OCI-LY7 (cell line): ENCODE measurements around the gene TXNL4A. TPM values are rescaled to one million over a fixed set of nuclear protein-coding genes. Genes with fewer than 3 reads are reported as not detected.

ENCODE experiments used
- BruUV-seq: library from RNA; stranded (reverse); fragments of 400-500 nt; replicated peaks from 2 replicates; lab custom pipeline; 2021; lab: Mats Ljungman, UMichigan
- CTCF ChIA-PET: fragments of 300-600 bp; sonication (Branson Sonifier 250); formaldehyde crosslinking; loops from one replicate; lab custom pipeline; 2022; ENCODE audit warnings: antibody characterized with exemption; ENCODE audit not compliant: unreplicated experiment; lab: Charles Lee
- POLR2A ChIA-PET: fragments of 300-600 bp; sonication (Branson Sonifier 250); formaldehyde crosslinking; loops from one replicate; lab custom pipeline; 2022; ENCODE audit warnings: antibody characterized with exemption; lab: Charles Lee
- DNase-seq: peaks from one replicate; pipeline ENCODE4 v3.0.0-alpha.2; 2015; ENCODE audit warnings: low spot score
- H2AFZ ChIP-seq: fragments of 200-600 bp; sonication (generic), shearing (Covaris generic); 2 replicates; pipeline ENCODE4 v1.6.1; 2014; ENCODE audit warnings: mild to moderate bottlenecking, antibody characterized with exemption, low read length, moderate library complexity
- H3K27ac ChIP-seq: fragments of 200-600 bp; sonication (generic); 2 replicates; pipeline ENCODE4 v1.5.1; 2014; ENCODE audit warnings: mixed run types, low read depth, mild to moderate bottlenecking, moderate library complexity, low read length, inconsistent platforms; ENCODE audit not compliant: poor library complexity, severe bottlenecking
- H3K36me3 ChIP-seq: fragments of 200-600 bp; sonication (generic); 2 replicates; pipeline ENCODE4 v1.6.1; 2014; ENCODE audit warnings: mild to moderate bottlenecking, antibody characterized with exemption, low read length, moderate library complexity, mixed read lengths; ENCODE audit not compliant: insufficient read depth
- H3K4me1 ChIP-seq: fragments of 200-600 bp; sonication (generic); 2 replicates; pipeline ENCODE4 v1.5.1; 2014; ENCODE audit warnings: mild to moderate bottlenecking, low read length; ENCODE audit not compliant: insufficient read depth, poor library complexity, severe bottlenecking
- H3K4me2 ChIP-seq: fragments of 200-600 bp; sonication (generic); 2 replicates; pipeline ENCODE4 v1.6.1; 2014; ENCODE audit warnings: mild to moderate bottlenecking, low read length
- H3K4me3 ChIP-seq: fragments of 200-600 bp; sonication (generic); 2 replicates; pipeline ENCODE4 v1.5.1; 2014; ENCODE audit warnings: mild to moderate bottlenecking, low read depth, low read length; ENCODE audit not compliant: poor library complexity, severe bottlenecking
- H3K79me2 ChIP-seq: fragments of 200-600 bp; sonication (generic); 2 replicates; pipeline ENCODE4 v1.6.1; 2016; ENCODE audit warnings: low read depth, mild to moderate bottlenecking, low read length, moderate library complexity, mixed read lengths; ENCODE audit not compliant: insufficient read depth
- H3K9me2 ChIP-seq: fragments of 200-600 bp; sonication (generic); 2 replicates; pipeline ENCODE4 v1.6.1; 2016; ENCODE audit warnings: mild to moderate bottlenecking, low read length, mixed read lengths; ENCODE audit not compliant: insufficient read depth
- H3K9me3 ChIP-seq: fragments of 200-600 bp; sonication (generic); 2 replicates; pipeline ENCODE4 v1.6.1; 2014; ENCODE audit warnings: mild to moderate bottlenecking, mixed run types, low read length, mixed read lengths
- H4K20me1 ChIP-seq: fragments of 200-600 bp; sonication (generic); 2 replicates; pipeline ENCODE4 v1.6.1; 2014; ENCODE audit warnings: mild to moderate bottlenecking, antibody characterized with exemption, low read length, moderate library complexity, mixed read lengths; ENCODE audit not compliant: insufficient read depth
- CTCF ChIP-seq: fragments of 200-600 bp; sonication (generic); conservative IDR thresholded peaks from 2 replicates; pipeline ENCODE4 v1.5.1; 2014; ENCODE audit warnings: mild to moderate bottlenecking, antibody characterized with exemption, low read length, moderate library complexity, mixed read lengths
- EZH2phosphoT487 ChIP-seq: fragments of 200-600 bp; sonication (generic); IDR thresholded peaks from 2 replicates; pipeline ENCODE4 v1.6.1; 2018; ENCODE audit warnings: low read depth, borderline replicate concordance, mild to moderate bottlenecking, mixed run types, antibody characterized with exemption, low read length, moderate library complexity, mixed read lengths
- intact Hi-C: fragments of 100-400 bp; cut with micrococcal nuclease; formaldehyde crosslinking; loops from one replicate; pipeline ENCODE4 v1.10.0; 2022; ENCODE audit not compliant: unreplicated experiment
- total RNA-seq, 2 experiments: library from RNA; depleted of rRNA in 1 of 2; stranded (reverse); fragments of >200 nt in 1 of 2; shearing (Covaris generic) in 1 of 2; gene quantifications; 2 replicates each; pipeline ENCODE4 v1.2.3, GENCODE V29; 2014 to 2022

The TXNL4A gene
- total RNA-seq, 2 experiments from 2014 or later, result 44.7 to 91.4 TPM

- peaks cover 38% of the 10 kb centered on the region for H3K79me2 ChIP-seq
- no peak overlapping the region for H3K27ac ChIP-seq
- no peak overlapping the region for H3K4me3 ChIP-seq
- no peaks in the 10 kb centered on the region for H3K4me1 ChIP-seq
- H3K9me3 ChIP-seq, result no peaks in the 10 kb centered on the region
- no TSS peak for BruUV-seq
- CTCF ChIA-PET, result no interaction called here
- H3K36me3 ChIP-seq, result peaks cover 69% of the 10 kb centered on the region
- DNase-seq, result no peak
- TF ChIP-seq CTCF (no peak), EZH2phosphoT487 (no peak)
- no peaks in the 10 kb centered on the region for H3K9me2 ChIP-seq
- H4K20me1 ChIP-seq, result peaks cover 6% of the 10 kb centered on the region; the same call in 1 of the 2 replicates
- POLR2A ChIA-PET, result no interaction called here
- H2AFZ ChIP-seq, result no peak overlapping the region
- no peak overlapping the region for H3K4me2 ChIP-seq
- intact Hi-C loops, result no loop called here
Measured at GRCh38 chr18:79973517-79973916, 14.8 kb downstream of the TXNL4A start.

- H3K4me3 ChIP-seq, result no peak overlapping the region
- no peak overlapping the region for H2AFZ ChIP-seq
- no peaks in the 10 kb centered on the region for H3K9me2 ChIP-seq
- no TSS peak for BruUV-seq
- H3K4me1 ChIP-seq, result no peaks in the 10 kb centered on the region
- POLR2A ChIA-PET, result no interaction called here
- H4K20me1 ChIP-seq, result 0 out of 2 replicates have a peak, but pooled peaks cover 1% of the 10 kb centered on the region
- peaks cover 65% of the 10 kb centered on the region for H3K36me3 ChIP-seq
- no peak for DNase-seq
- intact Hi-C loops, result no loop called here
- peaks cover 30% of the 10 kb centered on the region for H3K79me2 ChIP-seq
- CTCF ChIA-PET, result no interaction called here
- no peaks in the 10 kb centered on the region for H3K9me3 ChIP-seq
- TF ChIP-seq EZH2phosphoT487 (no peak), CTCF (no peak)
- H3K4me2 ChIP-seq, result no peak overlapping the region
- H3K27ac ChIP-seq, result no peak overlapping the region
Measured at GRCh38 chr18:79972720-79973119, 15.6 kb downstream of the TXNL4A start.

GRCh38 chr18:79971986-79972385, 16.4 kb downstream of the TXNL4A start:
- Histone ChIP-seq H3K4me1 (no peaks in the 10 kb centered on the region), H4K20me1 (no peaks in the 10 kb centered on the region), H3K9me3 (no peaks in the 10 kb centered on the region), H3K79me2 (peaks cover 22% of the 10 kb centered on the region; the same call in 1 of the 2 replicates), H3K4me3 (no peak overlapping the region), H3K36me3 (peaks cover 60% of the 10 kb centered on the region), H3K27ac (no peak overlapping the region), H3K9me2 (no peaks in the 10 kb centered on the region), H3K4me2 (no peak overlapping the region), H2AFZ (no peak overlapping the region)
- no peak for DNase-seq
- no TSS peak for BruUV-seq
- intact Hi-C loops, result no loop called here
- TF ChIP-seq CTCF, result no peak
- no peak for TF ChIP-seq EZH2phosphoT487
- POLR2A ChIA-PET, result no interaction called here
- CTCF ChIA-PET, result no interaction called here
